Muscle layer of colon (tissue), 2 donors: ENCODE measurements around the gene ZNF211.

Experiments
- H3K27ac ChIP-seq: one replicate; pipeline ENCODE4 v1.7.0; 2013; ENCODE audit warnings: low read depth, mild to moderate bottlenecking, low read length, moderate library complexity
- H3K27me3 ChIP-seq, 2 donors: one replicate each; pipeline ENCODE4 v1.7.0; 2013; ENCODE audit warnings: low read length in 2 of 2, mild to moderate bottlenecking in 2 of 2; ENCODE audit not compliant: insufficient read depth in 2 of 2, control insufficient read depth in 1 of 2
- H3K36me3 ChIP-seq: one replicate; pipeline ENCODE4 v1.7.0; 2013; ENCODE audit warnings: mild to moderate bottlenecking, low read length; ENCODE audit not compliant: insufficient read depth
- H3K4me1 ChIP-seq: one replicate; pipeline ENCODE4 v1.7.0; 2013; ENCODE audit warnings: mild to moderate bottlenecking, low read length; ENCODE audit not compliant: insufficient read depth
- H3K4me3 ChIP-seq, 2 donors: one replicate each; pipeline ENCODE4 v1.7.0; 2013; ENCODE audit warnings: low read length in 2 of 2, low read depth in 1 of 2, mild to moderate bottlenecking in 1 of 2, moderate library complexity in 1 of 2
- H3K9ac ChIP-seq: one replicate; pipeline ENCODE4 v1.7.0; 2013; ENCODE audit warnings: low read length
- H3K9me3 ChIP-seq: one replicate; pipeline ENCODE4 v1.7.0; 2013; ENCODE audit warnings: mild to moderate bottlenecking, low read length
- donor health status: abdominal sarcoma.
- donor health status: Adenocarcinoma of cecum.

ZNF211 gene

DNA sequence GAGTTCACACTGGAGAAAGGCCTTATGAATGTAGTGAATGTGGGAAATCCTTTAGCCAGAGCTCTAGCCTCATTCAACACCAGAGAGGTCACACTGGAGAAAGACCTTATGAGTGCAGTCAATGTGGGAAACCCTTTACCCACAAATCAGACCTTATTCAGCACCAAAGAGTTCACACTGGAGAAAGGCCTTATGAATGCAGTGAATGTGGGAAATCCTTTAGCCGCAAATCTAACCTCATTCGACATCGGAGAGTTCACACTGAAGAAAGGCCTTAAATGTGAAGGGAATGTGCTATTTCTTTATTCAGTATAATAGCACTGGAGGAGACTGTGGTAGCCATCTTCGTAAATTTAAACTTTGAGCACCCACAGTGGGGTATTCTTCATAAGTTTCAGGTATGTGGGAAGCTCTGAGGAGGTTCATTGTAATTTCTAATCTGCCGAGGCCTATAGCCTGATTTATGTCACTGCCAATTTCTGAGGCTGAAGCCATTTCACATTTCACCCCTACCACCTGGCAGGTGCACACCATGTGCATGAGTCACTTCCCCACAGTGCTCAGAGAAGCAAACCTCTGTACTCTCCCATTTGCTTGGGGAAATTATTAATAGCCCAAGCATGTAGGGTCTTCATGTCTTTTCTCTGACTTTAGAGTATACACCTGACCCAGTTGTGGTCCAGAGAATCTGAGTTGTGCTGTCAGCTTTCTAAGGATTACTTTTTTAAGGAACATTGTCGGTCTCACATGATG lies 55.2 kb downstream of the ZNF211 start:
- Histone ChIP-seq H3K27me3 (no peaks in the 10 kb centered on the region), H3K4me1 (peaks cover 4% of the 10 kb centered on the region), H3K27ac (no peak overlapping the region), H3K36me3 (peaks cover 44% of the 10 kb centered on the region), H3K9me3 (peaks cover 63% of the 10 kb centered on the region), H3K4me3 (peak overlapping the region in 1 of 2 donors; percentile 5), H3K9ac (no peak overlapping the region)

GRCh38 chr19:57689750-57690149 lies 56.8 kb downstream of the ZNF211 start:
- H3K9me3 ChIP-seq: peaks cover 48% of the 10 kb centered on the region
- no peaks in the 10 kb centered on the region for H3K27me3 ChIP-seq
- H3K27ac ChIP-seq: no peak overlapping the region
- H3K9ac ChIP-seq: no peak overlapping the region
- H3K36me3 ChIP-seq: peaks cover 39% of the 10 kb centered on the region
- H3K4me3 ChIP-seq: no peak overlapping the region
- no peaks in the 10 kb centered on the region for H3K4me1 ChIP-seq
